ENCODE data around the gene SOBP. TPM values are rescaled to one million over a fixed set of nuclear protein-coding genes. Genes with fewer than 3 reads are reported as not detected.

Gene SOBP
- total RNA-seq, 2 donors from 2014 or later = 1.5 to 1.9 TPM

DNA sequence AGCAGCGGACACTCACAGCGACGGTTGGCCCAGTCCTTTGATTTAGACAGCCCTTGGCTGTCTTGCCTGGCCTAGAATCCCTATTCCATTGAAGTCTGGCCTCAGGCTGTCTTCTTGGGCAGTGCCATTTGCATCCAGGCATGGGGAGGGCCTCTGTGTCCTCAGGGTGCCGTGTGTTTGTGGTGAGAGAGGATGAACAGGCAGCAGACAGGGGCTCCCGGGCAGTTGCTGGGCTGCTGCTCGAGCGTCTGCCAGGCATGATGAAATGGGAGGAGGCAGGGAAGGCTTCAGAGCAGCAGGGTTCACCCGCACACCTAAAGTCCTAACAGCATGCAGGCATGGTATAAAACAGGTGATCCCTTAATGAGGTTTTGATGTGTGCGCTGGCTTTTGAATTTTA lies 126.9 kb downstream of the SOBP start:
- Histone ChIP-seq H3K4me1 (ENCODE audit: control insufficient read depth, insufficient read depth, low read length) (no peaks in the 10 kb centered on the region), H3K36me3 (ENCODE audit: control insufficient read depth, insufficient read depth, low read length) (no peaks in the 10 kb centered on the region), H3K27me3 (ENCODE audit: control insufficient read depth, insufficient read depth, low read length, poor library complexity, severe bottlenecking) (no peaks in the 10 kb centered on the region), H3K4me3 (ENCODE audit: low read length) (no peak overlapping the region), H3K9ac (ENCODE audit: extremely low read depth, low read length, poor library complexity, severe bottlenecking) (no peak overlapping the region), H3K9me3 (ENCODE audit: control insufficient read depth, low read length) (no peaks in the 10 kb centered on the region), H3K27ac (ENCODE audit: low read depth, low read length) (peak overlapping the region; percentile 59)
- Mint-ChIP-seq H3K9me3 (no peaks in the 10 kb centered on the region), H3K27ac (no peak overlapping the region), H3K4me1 (peaks cover 30% of the 10 kb centered on the region), H3K36me3 (ENCODE audit: low read depth) (no peaks in the 10 kb centered on the region), H3K27me3 (ENCODE audit: insufficient read depth) (no peaks in the 10 kb centered on the region), H3K4me3 (no peak overlapping the region)
- 57 to 73% methylated on average over 5 to 9 of the region's 9 CpGs for WGBS, 2 experiments (ENCODE audit: insufficient coverage in 1 of 2, insufficient read length in 1 of 2)
- TF ChIP-seq, protein P1, sequence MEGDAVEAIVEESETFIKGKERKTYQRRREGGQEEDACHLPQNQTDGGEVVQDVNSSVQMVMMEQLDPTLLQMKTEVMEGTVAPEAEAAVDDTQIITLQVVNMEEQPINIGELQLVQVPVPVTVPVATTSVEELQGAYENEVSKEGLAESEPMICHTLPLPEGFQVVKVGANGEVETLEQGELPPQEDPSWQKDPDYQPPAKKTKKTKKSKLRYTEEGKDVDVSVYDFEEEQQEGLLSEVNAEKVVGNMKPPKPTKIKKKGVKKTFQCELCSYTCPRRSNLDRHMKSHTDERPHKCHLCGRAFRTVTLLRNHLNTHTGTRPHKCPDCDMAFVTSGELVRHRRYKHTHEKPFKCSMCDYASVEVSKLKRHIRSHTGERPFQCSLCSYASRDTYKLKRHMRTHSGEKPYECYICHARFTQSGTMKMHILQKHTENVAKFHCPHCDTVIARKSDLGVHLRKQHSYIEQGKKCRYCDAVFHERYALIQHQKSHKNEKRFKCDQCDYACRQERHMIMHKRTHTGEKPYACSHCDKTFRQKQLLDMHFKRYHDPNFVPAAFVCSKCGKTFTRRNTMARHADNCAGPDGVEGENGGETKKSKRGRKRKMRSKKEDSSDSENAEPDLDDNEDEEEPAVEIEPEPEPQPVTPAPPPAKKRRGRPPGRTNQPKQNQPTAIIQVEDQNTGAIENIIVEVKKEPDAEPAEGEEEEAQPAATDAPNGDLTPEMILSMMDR (conservative IDR thresholded peaks at IDR 0.05) = no peak
- DNase-seq = no peak

DNA sequence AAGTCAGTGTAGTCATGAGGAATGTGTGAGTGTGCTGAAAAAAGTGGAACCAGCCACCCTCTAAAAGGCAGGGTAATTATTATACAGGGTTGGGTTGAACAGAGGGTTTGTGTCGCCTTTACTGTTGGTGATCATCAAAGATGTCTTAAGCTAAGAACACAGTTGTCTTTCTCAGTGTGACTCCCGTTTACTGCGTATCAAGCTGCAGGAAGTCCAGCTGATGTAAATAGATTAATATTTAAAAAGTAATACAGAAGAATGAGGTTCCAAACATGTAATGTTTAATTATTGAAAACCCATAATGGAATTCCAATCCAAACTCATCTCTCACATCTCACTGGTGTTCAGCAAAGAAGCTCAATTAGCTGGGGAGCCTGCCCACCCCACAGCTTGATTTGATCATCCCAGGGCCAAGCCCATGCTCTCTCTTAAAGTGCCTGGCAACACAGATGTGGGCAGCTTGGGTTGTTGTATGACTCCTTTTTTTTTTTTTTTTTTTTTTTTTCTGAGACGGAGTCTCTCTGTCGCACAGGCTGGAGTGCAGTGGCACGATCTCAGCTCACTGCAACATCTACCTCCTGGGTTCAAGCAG lies 127.5 kb downstream of the SOBP start:
- H3K9me3 ChIP-seq (ENCODE audit: control insufficient read depth, low read length) = no peaks in the 10 kb centered on the region
- no peak overlapping the region for H3K4me3 ChIP-seq (ENCODE audit: low read length)
- peak overlapping the region; percentile 59 for H3K27ac ChIP-seq (ENCODE audit: low read depth, low read length)
- H3K27me3 Mint-ChIP-seq (ENCODE audit: insufficient read depth) = no peaks in the 10 kb centered on the region
- H3K27ac Mint-ChIP-seq = no peak overlapping the region
- no peaks in the 10 kb centered on the region for H3K27me3 ChIP-seq (ENCODE audit: control insufficient read depth, insufficient read depth, low read length, poor library complexity, severe bottlenecking)
- WGBS, 2 experiments (ENCODE audit: insufficient coverage in 1 of 2, insufficient read length in 1 of 2) = 92% methylated on average over 6 of the region's 6 CpGs; no CpG with 5 or more reads in 1 of the 2 experiments
- H3K4me1 ChIP-seq (ENCODE audit: control insufficient read depth, insufficient read depth, low read length) = no peaks in the 10 kb centered on the region
- TF ChIP-seq, protein P1 (conservative IDR thresholded peaks at IDR 0.05) = no peak
- H3K9ac ChIP-seq (ENCODE audit: extremely low read depth, low read length, poor library complexity, severe bottlenecking) = no peak overlapping the region
- no peak for DNase-seq
- H3K36me3 ChIP-seq (ENCODE audit: control insufficient read depth, insufficient read depth, low read length) = no peaks in the 10 kb centered on the region
- peaks cover 30% of the 10 kb centered on the region for H3K4me1 Mint-ChIP-seq
- no peak overlapping the region for H3K4me3 Mint-ChIP-seq
- H3K36me3 Mint-ChIP-seq (ENCODE audit: low read depth) = no peaks in the 10 kb centered on the region
- H3K9me3 Mint-ChIP-seq = no peaks in the 10 kb centered on the region

DNA sequence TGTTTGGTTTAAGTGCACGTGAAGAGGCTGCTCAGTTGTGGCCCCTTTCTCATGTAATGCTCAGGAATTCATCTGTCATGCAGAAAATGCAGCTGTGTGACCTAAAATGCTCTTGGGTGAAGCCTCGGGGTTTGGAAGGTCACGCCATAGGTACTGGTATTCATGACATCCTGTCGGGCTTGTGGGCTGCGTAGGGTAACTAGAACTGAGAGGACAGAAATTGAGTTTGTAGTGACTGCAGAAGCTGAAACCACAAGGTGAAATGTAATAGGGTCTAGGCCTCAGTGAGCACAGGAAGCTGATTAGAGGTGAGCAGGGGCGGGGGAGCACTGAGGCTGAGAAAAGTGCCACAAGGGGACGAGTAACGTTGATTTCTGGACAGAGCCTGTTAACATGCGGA lies 128.8 kb downstream of the SOBP start:
- no peaks in the 10 kb centered on the region for H3K4me1 ChIP-seq (ENCODE audit: control insufficient read depth, insufficient read depth, low read length)
- H3K27ac ChIP-seq (ENCODE audit: low read depth, low read length) = no peak overlapping the region
- Mint-ChIP-seq H3K36me3 (ENCODE audit: low read depth) (no peaks in the 10 kb centered on the region), H3K4me3 (no peak overlapping the region), H3K27ac (no peak overlapping the region), H3K27me3 (ENCODE audit: insufficient read depth) (no peaks in the 10 kb centered on the region), H3K9me3 (no peaks in the 10 kb centered on the region), H3K4me1 (peaks cover 30% of the 10 kb centered on the region)
- H3K9me3 ChIP-seq (ENCODE audit: control insufficient read depth, low read length) = no peaks in the 10 kb centered on the region
- H3K4me3 ChIP-seq (ENCODE audit: low read length) = no peak overlapping the region
- TF ChIP-seq, protein P1 (conservative IDR thresholded peaks at IDR 0.05) = no peak
- 84 to 88% methylated on average over 5 to 9 of the region's 9 CpGs for WGBS, 2 experiments (ENCODE audit: insufficient coverage in 1 of 2, insufficient read length in 1 of 2)
- no peak for DNase-seq
- no peak overlapping the region for H3K9ac ChIP-seq (ENCODE audit: extremely low read depth, low read length, poor library complexity, severe bottlenecking)
- H3K27me3 ChIP-seq (ENCODE audit: control insufficient read depth, insufficient read depth, low read length, poor library complexity, severe bottlenecking) = peaks cover 10% of the 10 kb centered on the region
- no peaks in the 10 kb centered on the region for H3K36me3 ChIP-seq (ENCODE audit: control insufficient read depth, insufficient read depth, low read length)

All from endodermal cell (in vitro differentiated cells).